BLaER1 treated with 17β-estradiol and CSF1 and Interleukin-3, amounts not matched to agents 10 nM and 100 nM (cell line): ENCODE measurements around the gene TMEM129.

Source experiments
- H3K27ac ChIP-seq, 11 experiments: shearing (Covaris generic); formaldehyde crosslinking; 2 replicates each; pipeline ENCODE4 v1.8.1; 2022
- H3K27me3 ChIP-seq, 11 experiments: shearing (Covaris generic); formaldehyde crosslinking; 2 replicates each; pipeline ENCODE4 v1.8.1; 2022
- H3K36me3 ChIP-seq, 11 experiments: shearing (Covaris generic); formaldehyde crosslinking; 2 replicates each; pipeline ENCODE4 v1.8.1; 2022
- H3K4me1 ChIP-seq, 10 experiments: shearing (Covaris generic); formaldehyde crosslinking; 2 replicates each; pipeline ENCODE4 v1.8.1; 2022
- H3K4me2 ChIP-seq, 11 experiments: shearing (Covaris generic); formaldehyde crosslinking; 2 replicates each; pipeline ENCODE4 v1.8.1; 2022
- H3K4me3 ChIP-seq, 10 experiments: shearing (Covaris generic); formaldehyde crosslinking; 2 replicates each; pipeline ENCODE4 v1.8.1; 2022
- H3K9ac ChIP-seq, 11 experiments: shearing (Covaris generic); formaldehyde crosslinking; 2 replicates each; pipeline ENCODE4 v1.8.1; 2022
- H3K9me3 ChIP-seq, 11 experiments: shearing (Covaris generic); formaldehyde crosslinking; replicated peaks in 1 of 11; 2 replicates each; pipeline ENCODE4 v1.8.1; 2022
- H4K20me1 ChIP-seq, 11 experiments: shearing (Covaris generic); formaldehyde crosslinking; 2 replicates each; pipeline ENCODE4 v1.8.1; 2022
- Cebpa-rat ChIP-seq, 11 experiments: shearing (Covaris generic); IDR thresholded peaks; 2 replicates each; pipeline ENCODE4 v1.8.1; 2022

Gene TMEM129

GRCh38 chr4:1743551-1743950 is 22.4 kb upstream of the TMEM129 start:
- peaks cover 0 to 87% (median 51%) of the 10 kb centered on the region in 11 experiments; a peak in 14 of 22 replicates for H4K20me1 ChIP-seq
- H3K4me2 ChIP-seq: no peak overlapping the region
- no peak overlapping the region; a peak in 1 of 22 replicates for H3K27ac ChIP-seq
- TF ChIP-seq Cebpa-rat (IDR thresholded peaks at IDR 0.05): no peak
- H3K27me3 ChIP-seq: no peaks in the 10 kb centered on the region
- peaks cover 2 to 9% (median 5%) of the 10 kb centered on the region in 11 experiments for H3K9me3 ChIP-seq
- H3K9ac ChIP-seq: peak overlapping the region in 1 of 11 experiments; percentile 13; a peak in 1 of 22 replicates
- peaks cover 28 to 74% (median 66%) of the 10 kb centered on the region in 11 experiments for H3K36me3 ChIP-seq
- no peak overlapping the region for H3K4me3 ChIP-seq
- peaks cover 21 to 49% (median 36%) of the 10 kb centered on the region in 10 experiments for H3K4me1 ChIP-seq

- H3K4me1 ChIP-seq: peaks cover 18 to 42% (median 31%) of the 10 kb centered on the region in 10 experiments
- H4K20me1 ChIP-seq: peaks cover 0 to 89% (median 44%) of the 10 kb centered on the region in 11 experiments; a peak in 14 of 22 replicates
- peaks cover 51 to 98% (median 90%) of the 10 kb centered on the region in 11 experiments for H3K36me3 ChIP-seq
- H3K27me3 ChIP-seq: no peaks in the 10 kb centered on the region
- H3K4me2 ChIP-seq: peak overlapping the region; percentile 54 to 88 (median 75)
- TF ChIP-seq Cebpa-rat (IDR thresholded peaks at IDR 0.05): no peak
- peak overlapping the region in 7 of 11 experiments; percentile 41 to 62 (median 55); a peak in 12 of 22 replicates for H3K9ac ChIP-seq
- no peak overlapping the region; a peak in 1 of 20 replicates for H3K4me3 ChIP-seq
- H3K9me3 ChIP-seq: peaks cover 25 to 33% (median 29%) of the 10 kb centered on the region in 11 experiments
- H3K27ac ChIP-seq: peak overlapping the region in 10 of 11 experiments; percentile 4 to 80 (median 59); a peak in 16 of 22 replicates
Observed at GRCh38 chr4:1741208-1741607, 20.1 kb upstream of the TMEM129 start.

- Histone ChIP-seq H3K4me3 (no peak overlapping the region), H3K9me3 (peaks cover 29 to 43% (median 37%) of the 10 kb centered on the region in 11 experiments), H3K4me1 (peaks cover 18 to 39% (median 30%) of the 10 kb centered on the region in 10 experiments), H3K27me3 (no peaks in the 10 kb centered on the region), H3K36me3 (peaks cover 58 to 100% (median 96%) of the 10 kb centered on the region in 11 experiments), H4K20me1 (peaks cover 0 to 88% (median 38%) of the 10 kb centered on the region in 11 experiments; a peak in 14 of 22 replicates), H3K27ac (peak overlapping the region; percentile 22 to 80 (median 60); a peak in 19 of 22 replicates), H3K9ac (peak overlapping the region; percentile 5 to 62 (median 52); a peak in 17 of 22 replicates), H3K4me2 (peak overlapping the region; percentile 54 to 88 (median 75))
- TF ChIP-seq Cebpa-rat (IDR thresholded peaks at IDR 0.05): no peak
Observed at GRCh38 chr4:1740021-1740545, 19.0 kb upstream of the TMEM129 start.

GRCh38 chr4:1739358-1739757 is 18.2 kb upstream of the TMEM129 start:
- H4K20me1 ChIP-seq: peaks cover 0 to 88% (median 38%) of the 10 kb centered on the region in 11 experiments; a peak in 14 of 22 replicates
- peak overlapping the region in 2 of 11 experiments; percentile 25 to 32; a peak in 2 of 22 replicates for H3K27ac ChIP-seq
- H3K4me1 ChIP-seq: peaks cover 18 to 39% (median 30%) of the 10 kb centered on the region in 10 experiments
- peak overlapping the region in 7 of 11 experiments; percentile 11 to 54 (median 37); a peak in 9 of 22 replicates for H3K4me2 ChIP-seq
- TF ChIP-seq Cebpa-rat (IDR thresholded peaks at IDR 0.05): no peak
- peak overlapping the region in 3 of 11 experiments; percentile 19 to 56 (median 40); a peak in 2 of 22 replicates for H3K9ac ChIP-seq
- no peak overlapping the region for H3K4me3 ChIP-seq
- peaks cover 58 to 100% (median 96%) of the 10 kb centered on the region in 11 experiments for H3K36me3 ChIP-seq
- no peaks in the 10 kb centered on the region for H3K27me3 ChIP-seq
- H3K9me3 ChIP-seq: peaks cover 29 to 48% (median 38%) of the 10 kb centered on the region in 11 experiments

- H3K36me3 ChIP-seq: peaks cover 61 to 100% (median 96%) of the 10 kb centered on the region in 11 experiments
- TF ChIP-seq Cebpa-rat (IDR thresholded peaks at IDR 0.05): no peak
- H3K4me1 ChIP-seq: peaks cover 18 to 33% (median 30%) of the 10 kb centered on the region in 10 experiments
Observed at GRCh38 chr4:1738410-1738809, 17.3 kb upstream of the TMEM129 start.

GRCh38 chr4:1737666-1738065 is 16.5 kb upstream of the TMEM129 start:
- no peak for TF ChIP-seq Cebpa-rat (IDR thresholded peaks at IDR 0.05)
- no peak overlapping the region for H3K4me2 ChIP-seq

More at GRCh38 chr4:1738410-1738809, 17.3 kb upstream of the TMEM129 start:
- no peak overlapping the region for H3K27ac ChIP-seq
- H3K9ac ChIP-seq: no peak overlapping the region
- peak overlapping the region in 6 of 10 experiments; percentile 4 to 36 (median 25); a peak in 5 of 20 replicates for H3K4me3 ChIP-seq
- H3K27me3 ChIP-seq: no peaks in the 10 kb centered on the region
- H3K4me2 ChIP-seq: no peak overlapping the region
- peaks cover 0 to 88% (median 32%) of the 10 kb centered on the region in 11 experiments; a peak in 14 of 22 replicates for H4K20me1 ChIP-seq
- peaks cover 29 to 48% (median 38%) of the 10 kb centered on the region in 11 experiments for H3K9me3 ChIP-seq

GRCh38 chr4:1736812-1737211 is 15.7 kb upstream of the TMEM129 start:
- Histone ChIP-seq H3K4me3 (peak overlapping the region in 1 of 10 experiments; percentile 28; a peak in 2 of 20 replicates), H3K9me3 (peaks cover 29 to 48% (median 38%) of the 10 kb centered on the region in 11 experiments), H3K36me3 (peaks cover 75 to 100% (median 99%) of the 10 kb centered on the region in 11 experiments), H3K27me3 (no peaks in the 10 kb centered on the region), H3K4me1 (peaks cover 18 to 30% (median 26%) of the 10 kb centered on the region in 10 experiments), H4K20me1 (peaks cover 0 to 88% (median 36%) of the 10 kb centered on the region in 11 experiments; a peak in 16 of 22 replicates), H3K4me2 (no peak overlapping the region), H3K27ac (no peak overlapping the region), H3K9ac (no peak overlapping the region)
- no peak for TF ChIP-seq Cebpa-rat (IDR thresholded peaks at IDR 0.05)

More at GRCh38 chr4:1737666-1738065, 16.5 kb upstream of the TMEM129 start:
- Histone ChIP-seq H3K9ac (no peak overlapping the region), H3K4me1 (peaks cover 18 to 33% (median 30%) of the 10 kb centered on the region in 10 experiments), H3K27me3 (no peaks in the 10 kb centered on the region), H3K36me3 (peaks cover 68 to 100% (median 99%) of the 10 kb centered on the region in 11 experiments), H3K9me3 (peaks cover 29 to 48% (median 38%) of the 10 kb centered on the region in 11 experiments), H3K4me3 (peak overlapping the region in 5 of 10 experiments; percentile 4 to 36 (median 26); a peak in 7 of 20 replicates), H4K20me1 (peaks cover 0 to 88% (median 39%) of the 10 kb centered on the region in 11 experiments; a peak in 14 of 22 replicates), H3K27ac (no peak overlapping the region)

GRCh38 chr4:1735215-1735614 is 14.1 kb upstream of the TMEM129 start:
- no peak for TF ChIP-seq Cebpa-rat (IDR thresholded peaks at IDR 0.05)
- Histone ChIP-seq H3K36me3 (peaks cover 83 to 100% (median 99%) of the 10 kb centered on the region in 11 experiments), H3K27ac (no peak overlapping the region), H3K27me3 (no peaks in the 10 kb centered on the region), H3K4me2 (no peak overlapping the region), H3K9me3 (peaks cover 29 to 48% (median 38%) of the 10 kb centered on the region in 11 experiments), H4K20me1 (peaks cover 0 to 88% (median 36%) of the 10 kb centered on the region in 11 experiments; a peak in 17 of 22 replicates), H3K4me3 (no peak overlapping the region), H3K9ac (no peak overlapping the region), H3K4me1 (peaks cover 5 to 25% (median 11%) of the 10 kb centered on the region in 10 experiments)
